HepG2 (cell line): ENCODE data around the gene LRRC15. TPM values are rescaled to one million over a fixed set of nuclear protein-coding genes. Genes with fewer than 3 reads are reported as not detected.

Source experiments
- CENPBD1 ChIP-seq: sonication (generic); formaldehyde crosslinking; IDR thresholded peaks from 2 replicates; pipeline ENCODE4 v1.8.0; 2022; ENCODE audit warnings: missing genetic modification reagents, low read depth, mild to moderate bottlenecking, borderline replicate concordance
- DRAP1 ChIP-seq: IDR thresholded peaks from 2 replicates; pipeline ENCODE4 v1.6.1; 2016; ENCODE audit warnings: missing genetic modification reagents, missing compliant biosample characterization
- DZIP1 ChIP-seq: sonication (generic); formaldehyde crosslinking; IDR thresholded peaks from 2 replicates; pipeline ENCODE4 v1.5.0; 2020; ENCODE audit warnings: mild to moderate bottlenecking, missing genetic modification reagents
- HINFP ChIP-seq: sonication (generic); formaldehyde crosslinking; IDR thresholded peaks from 2 replicates; pipeline ENCODE4 v1.4.0; 2020; ENCODE audit warnings: low read depth, mild to moderate bottlenecking, missing genetic modification reagents
- HMGXB4 ChIP-seq, 2 experiments: sonication (generic) in 1 of 2; formaldehyde crosslinking in 1 of 2; IDR thresholded peaks; 2 replicates each; pipeline versions ENCODE4 v1.4.0 to v1.6.1; 2018 to 2020; ENCODE audit warnings: missing genetic modification reagents in 2 of 2, borderline replicate concordance in 1 of 2, low read depth in 1 of 2, mild to moderate bottlenecking in 1 of 2, missing biosample characterization in 1 of 2
- JDP2 ChIP-seq: sonication (generic); formaldehyde crosslinking; IDR thresholded peaks from 2 replicates; pipeline ENCODE4 v1.8.1; 2022; ENCODE audit warnings: missing genetic modification reagents, borderline replicate concordance
- NCOR1 ChIP-seq: fragments of 200-600 bp; sonication (generic); IDR thresholded peaks from 2 replicates; pipeline ENCODE4 v1.7.0; 2017; ENCODE audit warnings: antibody characterized with exemption, low read length, borderline replicate concordance
- NFE2L1 ChIP-seq: sonication (generic); formaldehyde crosslinking; IDR thresholded peaks from 2 replicates; pipeline ENCODE4 v1.4.0; 2020; ENCODE audit warnings: missing genetic modification reagents, mild to moderate bottlenecking, borderline replicate concordance
- POLR2G ChIP-seq: fragments of 200-400 bp; formaldehyde crosslinking; IDR thresholded peaks from 2 replicates; pipeline ENCODE4 v1.6.1; 2018; ENCODE audit warnings: mild to moderate bottlenecking, low read depth, low read length, moderate library complexity
- TSC22D2 ChIP-seq: sonication (generic); formaldehyde crosslinking; IDR thresholded peaks from 2 replicates; pipeline ENCODE4 v1.5.1; 2020; ENCODE audit warnings: missing genetic modification reagents, mild to moderate bottlenecking, borderline replicate concordance
- ZBTB34 ChIP-seq: sonication (generic); formaldehyde crosslinking; IDR thresholded peaks from 2 replicates; pipeline ENCODE4 v1.8.0; 2022; ENCODE audit warnings: mild to moderate bottlenecking, missing genetic modification reagents
- ZNF446 ChIP-seq: sonication (generic); formaldehyde crosslinking; IDR thresholded peaks from 2 replicates; pipeline ENCODE4 v1.5.0; 2020; ENCODE audit warnings: mild to moderate bottlenecking, missing genetic modification reagents
- ZNF530 ChIP-seq: sonication (generic); formaldehyde crosslinking; IDR thresholded peaks from 2 replicates; pipeline ENCODE4 v1.5.0; 2020; ENCODE audit warnings: low read depth, mild to moderate bottlenecking, missing genetic modification reagents
- ZNF557 ChIP-seq: sonication (generic); formaldehyde crosslinking; IDR thresholded peaks from 2 replicates; pipeline ENCODE4 v1.4.0; 2020; ENCODE audit warnings: missing genetic modification reagents
- ZNF691 ChIP-seq: sonication (generic); formaldehyde crosslinking; IDR thresholded peaks from 2 replicates; pipeline ENCODE4 v1.4.0; 2020; ENCODE audit warnings: missing genetic modification reagents, low read depth, mild to moderate bottlenecking, borderline replicate concordance
- ZNF777 ChIP-seq: sonication (generic); formaldehyde crosslinking; IDR thresholded peaks from 2 replicates; pipeline ENCODE4 v1.4.0; 2020; ENCODE audit warnings: missing genetic modification reagents
- ZSCAN29 ChIP-seq: sonication (generic); formaldehyde crosslinking; conservative IDR thresholded peaks from 2 replicates; pipeline ENCODE4 v1.4.0; 2020; ENCODE audit warnings: mild to moderate bottlenecking, missing genetic modification reagents
- polyA plus RNA-seq, 8 experiments: library from polyadenylated mRNA; depleted of rRNA in 3 of 8; stranded (reverse) in 7 of 8; unstranded in 1 of 8; fragments of >200 nt; fragmentation: Illumina TruSeq in 4 of 8; extraction: Trizol in 4 of 8; gene quantifications; 2 replicates each; pipeline versions ENCODE4 v1.2.1 to v1.2.3, GENCODE V29; 2011 to 2016; ENCODE audit warnings: low read depth in 4 of 8, missing spikeins in 1 of 8, mixed read lengths in 1 of 8; ENCODE audit not compliant: insufficient read depth in 1 of 8
- total RNA-seq, 5 experiments: library from RNA; depleted of rRNA; stranded (reverse); fragments of >200 nt; fragmentation: Illumina TruSeq; extraction: Trizol; gene quantifications; 2 replicates each; pipeline ENCODE4 v1.2.3, GENCODE V29; 2016; ENCODE audit warnings: low read depth in 1 of 5

The LRRC15 gene
- total and polyA plus RNA-seq, 2 of the 13 experiments (the other 11 are each of a cell fraction or from before 2014, with no cell fraction given) = not detected

- TF ChIP-seq HINFP (no peak), NCOR1 (no peak), DRAP1 (CRISPR knock-in tag) (no peak), ZNF530 (CRISPR knock-in tag) (no peak), JDP2 (CRISPR knock-in tag) (no peak), ZNF691 (CRISPR knock-in tag) (no peak; the same call in 1 of the 2 replicates), HMGXB4 (CRISPR knock-in tag; IDR thresholded peaks at IDR 0.05; ENCODE audit: borderline replicate concordance in 1 of 2, low read depth in 1 of 2) (peak; percentile 86 to 89), DZIP1 (CRISPR knock-in tag) (no peak), ZBTB34 (CRISPR knock-in tag) (no peak), NFE2L1 (CRISPR knock-in tag) (no peak), ZNF446 (CRISPR knock-in tag) (no peak), ZNF777 (CRISPR knock-in tag) (peak; percentile 95), ZSCAN29 (CRISPR knock-in tag) (no peak), ZNF557 (CRISPR knock-in tag) (no peak; the same call in 1 of the 2 replicates), POLR2G (no peak), TSC22D2 (CRISPR knock-in tag) (no peak), CENPBD1 (CRISPR knock-in tag) (no peak)
Observed at GRCh38 chr3:194315088-194315964, 54.2 kb downstream of the LRRC15 start (continued).
